Osteoblast (primary cell): ENCODE data around the gene PHF19. TPM values are rescaled to one million over a fixed set of nuclear protein-coding genes. Genes with fewer than 3 reads are reported as not detected.

Source experiments
- DNase-seq: peaks from one replicate; pipeline ENCODE4 v3.0.0; 2011; ENCODE audit warnings: low spot score, mixed read lengths; ENCODE audit not compliant: insufficient read length; ENCODE audit errors: missing footprints
- H2AFZ ChIP-seq: 2 replicates; pipeline ENCODE4 v1.6.0; 2011; ENCODE audit warnings: mild to moderate bottlenecking, low read length
- H3K27ac ChIP-seq: 2 replicates; pipeline ENCODE4 v1.5.1; 2011; ENCODE audit warnings: mild to moderate bottlenecking, low read depth, low read length, moderate library complexity
- H3K27me3 ChIP-seq: 2 replicates; pipeline ENCODE4 v1.6.0; 2012; ENCODE audit warnings: mild to moderate bottlenecking, control low read depth, inconsistent platforms, low read length, moderate library complexity; ENCODE audit not compliant: insufficient read depth
- H3K36me3 ChIP-seq: 2 replicates; pipeline ENCODE4 v1.5.1; 2011; ENCODE audit warnings: mild to moderate bottlenecking, low read length, control low read depth, moderate library complexity; ENCODE audit not compliant: insufficient read depth
- H3K4me1 ChIP-seq: 2 replicates; pipeline ENCODE4 v1.5.1; 2011; ENCODE audit warnings: mild to moderate bottlenecking, low read length, control low read depth, moderate library complexity; ENCODE audit not compliant: insufficient read depth
- H3K4me2 ChIP-seq: 2 replicates; pipeline ENCODE4 v1.6.0; 2011; ENCODE audit warnings: mild to moderate bottlenecking, low read length; ENCODE audit not compliant: insufficient read depth
- H3K4me3 ChIP-seq: fragments of 200-600 bp; sonication (generic); 3 replicates; pipeline ENCODE4 v1.5.1; 2012; ENCODE audit warnings: mild to moderate bottlenecking, low read length, inconsistent platforms; ENCODE audit not compliant: insufficient read depth
- H3K79me2 ChIP-seq: 2 replicates; pipeline ENCODE4 v1.6.0; 2012; ENCODE audit warnings: mild to moderate bottlenecking, low read length, control low read depth, inconsistent platforms; ENCODE audit not compliant: insufficient read depth
- H3K9me3 ChIP-seq: 2 replicates; pipeline ENCODE4 v1.5.1; 2011; ENCODE audit warnings: low read depth, low read length, control low read depth
- H4K20me1 ChIP-seq: 2 replicates; pipeline ENCODE4 v1.6.0; 2012; ENCODE audit warnings: mild to moderate bottlenecking, low read length, control low read depth; ENCODE audit not compliant: insufficient read depth
- total RNA-seq: library from RNA; depleted of rRNA; stranded (reverse); fragments of >200 nt; gene quantifications from 2 replicates; pipeline ENCODE4 v1.2.3, GENCODE V29; 2012
- TF ChIP-seq, protein P1 (sequence below): IDR thresholded peaks from 2 replicates; pipeline ENCODE4 v1.5.1; 2011; ENCODE audit warnings: mild to moderate bottlenecking, low read depth, low read length, moderate library complexity; ENCODE audit errors: extremely low read depth

PHF19 gene
- total RNA-seq, 1 donor, result 16.6 TPM

DNA sequence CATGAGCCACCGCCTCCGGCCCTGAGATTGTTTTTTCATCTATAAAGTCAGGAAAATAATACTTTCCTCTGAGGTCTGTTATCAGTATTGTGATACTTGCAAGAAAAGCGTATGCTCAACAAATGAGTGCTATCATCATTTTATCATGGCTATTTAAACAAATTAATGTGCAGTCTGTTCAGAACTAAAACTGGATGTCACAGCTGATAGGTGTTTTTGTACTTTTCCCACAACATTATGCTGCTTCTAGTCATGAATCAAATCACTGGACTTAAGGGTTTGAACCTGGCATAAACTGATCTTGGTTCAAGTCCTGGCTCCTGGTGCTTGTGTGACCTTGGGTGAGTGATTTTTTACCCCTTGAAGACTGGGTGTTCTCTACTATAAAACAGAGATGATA, 21.4 kb upstream of the PHF19 start:
- no peaks in the 10 kb centered on the region for H4K20me1 ChIP-seq
- no peaks in the 10 kb centered on the region for H3K9me3 ChIP-seq
- no peaks in the 10 kb centered on the region for H3K36me3 ChIP-seq
- peaks cover 34% of the 10 kb centered on the region for H3K27me3 ChIP-seq
- TF ChIP-seq, protein P1, sequence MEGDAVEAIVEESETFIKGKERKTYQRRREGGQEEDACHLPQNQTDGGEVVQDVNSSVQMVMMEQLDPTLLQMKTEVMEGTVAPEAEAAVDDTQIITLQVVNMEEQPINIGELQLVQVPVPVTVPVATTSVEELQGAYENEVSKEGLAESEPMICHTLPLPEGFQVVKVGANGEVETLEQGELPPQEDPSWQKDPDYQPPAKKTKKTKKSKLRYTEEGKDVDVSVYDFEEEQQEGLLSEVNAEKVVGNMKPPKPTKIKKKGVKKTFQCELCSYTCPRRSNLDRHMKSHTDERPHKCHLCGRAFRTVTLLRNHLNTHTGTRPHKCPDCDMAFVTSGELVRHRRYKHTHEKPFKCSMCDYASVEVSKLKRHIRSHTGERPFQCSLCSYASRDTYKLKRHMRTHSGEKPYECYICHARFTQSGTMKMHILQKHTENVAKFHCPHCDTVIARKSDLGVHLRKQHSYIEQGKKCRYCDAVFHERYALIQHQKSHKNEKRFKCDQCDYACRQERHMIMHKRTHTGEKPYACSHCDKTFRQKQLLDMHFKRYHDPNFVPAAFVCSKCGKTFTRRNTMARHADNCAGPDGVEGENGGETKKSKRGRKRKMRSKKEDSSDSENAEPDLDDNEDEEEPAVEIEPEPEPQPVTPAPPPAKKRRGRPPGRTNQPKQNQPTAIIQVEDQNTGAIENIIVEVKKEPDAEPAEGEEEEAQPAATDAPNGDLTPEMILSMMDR, result no peak
- no peak overlapping the region for H3K4me2 ChIP-seq
- H2AFZ ChIP-seq, result no peak overlapping the region
- no peak for DNase-seq
- no peaks in the 10 kb centered on the region for H3K79me2 ChIP-seq
- H3K27ac ChIP-seq, result no peak overlapping the region
- H3K4me3 ChIP-seq, result no peak overlapping the region
- peaks cover 4% of the 10 kb centered on the region for H3K4me1 ChIP-seq

GRCh38 chr9:120895951-120896350, 19.0 kb upstream of the PHF19 start:
- Histone ChIP-seq H3K9me3 (no peaks in the 10 kb centered on the region), H3K79me2 (no peaks in the 10 kb centered on the region), H3K27me3 (peaks cover 42% of the 10 kb centered on the region), H4K20me1 (no peaks in the 10 kb centered on the region), H3K4me1 (peaks cover 7% of the 10 kb centered on the region), H3K4me3 (no peak overlapping the region), H3K4me2 (no peak overlapping the region), H3K27ac (no peak overlapping the region), H3K36me3 (no peaks in the 10 kb centered on the region), H2AFZ (no peak overlapping the region)
- DNase-seq, result no peak
- TF ChIP-seq, protein P1, result no peak

DNA sequence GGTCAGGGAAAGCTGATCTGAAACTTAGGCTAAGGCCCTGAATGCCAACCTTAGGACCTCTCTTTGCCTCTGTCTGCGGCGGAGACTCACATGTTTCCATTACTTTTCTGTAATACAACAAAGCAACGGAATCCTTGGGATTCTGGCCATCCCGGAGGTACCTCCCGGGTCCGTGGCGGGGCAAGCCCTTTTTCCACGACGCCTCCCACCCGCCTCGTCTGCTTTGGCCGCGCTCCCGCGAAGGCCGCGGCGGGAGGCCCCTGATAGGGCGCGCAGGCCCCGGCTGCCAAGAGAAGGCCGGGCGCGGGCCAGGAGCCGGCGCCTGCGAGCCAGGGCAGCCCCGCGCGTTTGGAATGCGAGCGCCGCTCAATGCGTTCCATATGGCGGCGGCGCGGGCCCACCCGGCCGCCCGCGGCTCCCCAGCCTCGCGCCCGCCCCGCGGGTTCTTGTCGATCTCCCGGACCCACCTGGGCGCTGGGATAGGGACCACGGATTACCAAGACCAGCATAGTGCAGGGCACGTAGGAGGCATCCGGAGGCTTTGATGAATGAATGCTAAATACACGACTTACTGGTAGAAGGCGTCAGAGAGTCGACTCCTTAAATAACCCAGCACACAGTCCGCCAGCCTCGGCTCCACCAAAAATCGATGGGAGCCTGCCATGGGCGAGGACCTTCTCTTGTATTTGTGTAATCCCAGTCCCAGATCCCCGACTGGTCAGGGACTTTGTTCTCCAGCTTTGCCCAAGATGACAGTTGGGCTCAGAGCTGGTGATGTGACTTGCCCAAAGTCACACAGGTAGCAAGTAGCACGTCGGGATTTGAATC, 17.5 kb upstream of the PHF19 start:
- peaks cover 36% of the 10 kb centered on the region for H3K27me3 ChIP-seq
- peak overlapping the region; percentile 57 for H3K4me3 ChIP-seq
- H3K36me3 ChIP-seq, result no peaks in the 10 kb centered on the region
- DNase-seq, result peak; percentile 79
- H3K4me2 ChIP-seq, result peak overlapping the region; percentile 71
- peaks cover 7% of the 10 kb centered on the region for H3K4me1 ChIP-seq
- TF ChIP-seq, protein P1, result no peak
- no peak overlapping the region for H3K27ac ChIP-seq
- H2AFZ ChIP-seq, result peak overlapping the region; percentile 71
- no peaks in the 10 kb centered on the region for H4K20me1 ChIP-seq
- no peaks in the 10 kb centered on the region for H3K9me3 ChIP-seq
- H3K79me2 ChIP-seq, result no peaks in the 10 kb centered on the region

DNA sequence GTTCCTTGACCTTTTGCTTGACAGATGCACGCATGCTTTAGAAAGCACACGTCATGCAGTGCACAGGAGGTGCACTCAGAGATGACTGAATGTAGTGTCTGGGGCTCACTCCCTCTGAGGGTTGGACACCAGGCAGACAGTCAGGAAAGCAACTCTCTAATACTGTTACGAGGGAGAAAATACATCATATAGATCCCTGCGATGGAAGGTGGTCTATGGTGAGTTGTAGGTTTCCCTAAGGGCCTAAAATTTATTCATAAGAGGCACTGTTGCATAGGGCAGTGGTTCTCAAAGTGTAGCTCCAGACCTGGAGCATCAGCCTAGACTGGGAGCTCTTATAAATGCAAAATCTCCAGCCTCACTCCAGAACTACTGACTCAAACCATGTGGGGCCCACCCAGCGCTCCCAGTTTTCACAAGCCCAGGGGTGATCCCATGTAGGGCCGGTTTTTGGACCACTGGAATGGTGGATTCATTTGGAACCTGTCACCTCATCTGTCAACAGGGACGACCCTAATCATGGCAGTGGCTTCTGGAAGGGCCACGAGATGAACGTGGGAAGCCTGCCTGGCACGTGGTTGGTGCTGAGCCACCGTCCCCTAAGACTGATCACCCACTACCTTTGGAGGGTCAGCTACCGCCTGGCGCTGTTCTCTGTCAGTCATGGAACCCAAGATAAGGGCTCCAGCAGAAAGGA, 16.8 kb upstream of the PHF19 start:
- H4K20me1 ChIP-seq, result no peaks in the 10 kb centered on the region
- H2AFZ ChIP-seq, result no peak overlapping the region
- no peaks in the 10 kb centered on the region for H3K79me2 ChIP-seq
- no peaks in the 10 kb centered on the region for H3K36me3 ChIP-seq
- no peaks in the 10 kb centered on the region for H3K9me3 ChIP-seq
- H3K4me2 ChIP-seq, result no peak overlapping the region
- TF ChIP-seq, protein P1, result no peak
- H3K4me3 ChIP-seq, result no peak overlapping the region
- peak; percentile 76 for DNase-seq
- H3K27me3 ChIP-seq, result peaks cover 34% of the 10 kb centered on the region
- peaks cover 7% of the 10 kb centered on the region for H3K4me1 ChIP-seq
- no peak overlapping the region for H3K27ac ChIP-seq
